NCI-H446 (cell line): ENCODE data around the gene ORC5.
"Not testable (repeated sequence)": the region's sequence is repeated elsewhere in the genome, so short reads cannot be mapped to it uniquely, and the experiment has no call there.

Source experiments
- DNase-seq, 2 experiments: peaks; one replicate each; lab custom pipeline; 2025; lab: John Stamatoyannopoulos, UW

The ORC5 gene

DNA sequence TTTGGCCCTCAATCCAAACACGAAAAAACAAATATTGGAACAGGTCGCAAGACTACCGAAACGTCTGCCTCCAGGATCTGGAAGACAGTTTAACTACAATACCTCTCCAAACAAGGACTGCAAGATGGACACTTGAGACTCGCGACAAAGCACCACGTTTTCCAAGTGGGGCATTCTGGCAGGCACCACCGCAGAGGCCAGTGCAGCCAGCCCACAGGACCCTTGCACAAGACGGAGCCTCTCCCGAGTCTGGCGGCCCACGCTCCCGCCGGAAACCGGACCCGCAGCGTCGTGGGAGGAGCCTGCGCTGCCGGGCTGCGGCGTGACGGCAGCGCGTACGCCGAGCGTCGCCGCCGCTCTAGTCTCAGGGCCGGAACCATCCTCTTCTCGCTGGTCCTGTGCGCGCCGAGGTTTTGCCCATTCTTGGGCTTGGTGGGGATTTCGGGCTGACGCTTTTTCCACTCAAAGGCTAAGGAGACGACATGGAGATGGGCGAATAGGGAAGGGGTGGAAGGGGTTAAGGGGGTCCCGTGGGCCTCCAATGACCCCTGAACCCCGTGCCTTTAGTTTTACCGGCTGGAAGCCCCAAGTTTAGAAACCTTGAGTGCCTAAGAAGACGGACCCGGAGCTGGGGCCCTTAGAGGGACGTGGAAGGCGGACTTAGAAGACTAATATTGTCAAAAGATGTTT lies at the start of gene ORC5:
Gene ORC5, minus strand, starts transcription at position 283 of the 690 bp plus-strand sequence. Its CDS starts 109 bp downstream, at position 174.
- DNase-seq = peak; percentile 37 to 88

DNA sequence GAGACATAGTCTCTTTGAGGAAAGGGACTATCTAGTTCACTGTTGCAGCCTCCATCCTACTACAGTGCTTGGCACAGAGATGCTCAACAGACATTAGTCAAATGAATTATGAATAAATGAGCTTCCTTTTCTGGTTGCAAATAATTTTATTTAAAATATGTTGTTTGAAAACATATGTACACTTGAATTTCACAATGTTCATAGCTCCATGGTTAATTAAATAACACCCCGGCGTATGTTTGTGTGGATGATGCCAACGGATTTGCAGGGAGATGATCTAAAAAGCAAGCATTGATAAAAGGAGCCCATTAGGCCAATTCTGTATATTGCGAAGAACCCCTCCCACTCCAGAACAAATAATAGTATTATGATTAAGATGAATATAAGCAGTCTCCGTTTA lies 47.8 kb upstream of the ORC5 start:
- no peak for DNase-seq

DNA sequence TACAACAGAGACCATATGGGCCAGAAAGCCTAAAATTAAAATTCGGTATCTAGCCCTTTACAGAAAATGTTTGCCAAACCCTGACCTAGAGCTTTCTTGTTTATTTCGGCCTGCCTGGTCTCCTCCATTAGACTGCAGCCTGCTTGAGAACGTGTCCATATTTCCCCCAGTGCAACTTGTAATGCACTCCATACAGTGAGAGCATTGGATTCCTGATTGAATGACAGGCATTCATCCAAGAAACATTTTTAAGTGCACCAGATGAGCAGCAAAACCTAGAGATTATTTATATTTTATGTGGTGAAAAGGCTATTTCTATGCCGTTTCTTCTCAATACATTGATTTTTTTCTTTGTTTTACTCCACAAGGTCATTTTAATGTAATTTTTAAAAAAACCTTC lies 47.4 kb upstream of the ORC5 start:
- no peak for DNase-seq

DNA sequence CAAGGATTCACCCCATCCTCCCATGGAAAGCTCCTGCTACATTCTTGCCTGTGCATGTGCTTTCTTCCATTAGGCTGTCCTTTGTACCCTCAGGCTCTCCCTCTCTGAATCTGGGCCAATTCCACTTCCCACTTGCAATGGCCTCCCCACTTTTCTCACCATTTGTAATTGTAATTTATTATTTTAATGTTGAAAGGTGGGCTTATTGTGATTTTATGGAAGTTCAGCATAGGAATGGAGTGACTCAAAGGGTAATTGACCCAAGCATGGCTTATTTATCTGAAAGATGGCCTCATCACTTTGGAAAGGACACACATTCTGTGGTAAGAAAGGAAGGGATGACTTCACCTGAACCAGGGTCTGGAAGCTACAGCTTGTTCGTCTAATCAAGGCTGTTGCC lies 46.9 kb upstream of the ORC5 start:
- DNase-seq = no peak

DNA sequence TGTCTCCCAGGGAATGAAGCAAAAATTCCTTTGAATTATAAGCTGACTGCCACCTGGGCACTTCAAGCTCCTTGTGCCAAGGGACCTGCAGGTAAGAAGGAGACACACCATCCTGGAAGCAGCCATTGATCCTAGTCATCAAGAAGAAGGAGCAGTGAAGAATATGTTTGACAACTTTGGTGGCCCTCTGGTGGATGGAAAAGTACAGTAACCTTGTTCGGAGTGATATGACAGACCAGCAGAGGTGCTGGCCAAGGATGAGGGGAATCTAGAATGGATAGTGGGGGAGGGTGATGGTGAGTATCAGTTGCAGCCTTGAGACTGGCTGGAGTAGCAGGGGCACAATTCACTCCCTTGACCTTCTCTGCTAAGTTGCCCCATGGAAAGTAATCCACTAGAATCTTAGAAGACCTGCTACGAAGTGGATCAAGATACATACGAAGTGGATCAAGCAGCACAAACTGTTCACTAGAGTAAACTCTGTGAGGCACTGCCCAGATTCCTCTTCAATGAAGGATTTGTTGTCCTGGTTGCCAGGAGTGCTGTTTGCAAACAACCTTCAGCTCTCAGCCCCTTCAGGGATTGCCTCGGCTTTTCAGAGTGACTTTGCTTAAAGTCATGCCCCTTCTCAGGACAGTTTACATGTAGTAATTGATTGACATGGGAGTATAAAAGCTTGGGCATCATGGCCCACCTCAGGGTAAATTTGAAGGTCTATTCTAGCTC lies 44.8 kb upstream of the ORC5 start:
- DNase-seq = no peak

DNA sequence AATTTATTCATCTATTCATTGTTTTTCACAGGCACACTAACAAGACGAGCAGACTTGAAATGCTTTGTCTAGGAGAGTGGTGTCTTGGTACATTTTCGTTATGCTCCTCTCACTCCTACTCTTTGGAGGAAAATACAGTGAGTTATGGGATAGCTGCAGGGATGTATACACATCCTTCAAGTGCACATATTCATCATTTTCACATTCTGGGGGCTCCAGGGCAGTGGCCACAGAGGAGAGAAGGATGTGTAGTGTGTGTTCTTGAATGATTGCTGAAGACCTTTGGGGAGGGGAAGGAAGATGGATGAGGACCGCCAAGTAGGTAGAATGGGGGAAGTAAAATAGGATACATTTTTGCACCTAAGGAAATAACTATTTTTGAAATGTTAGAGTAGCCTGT lies 34.8 kb upstream of the ORC5 start:
- DNase-seq = no peak

DNA sequence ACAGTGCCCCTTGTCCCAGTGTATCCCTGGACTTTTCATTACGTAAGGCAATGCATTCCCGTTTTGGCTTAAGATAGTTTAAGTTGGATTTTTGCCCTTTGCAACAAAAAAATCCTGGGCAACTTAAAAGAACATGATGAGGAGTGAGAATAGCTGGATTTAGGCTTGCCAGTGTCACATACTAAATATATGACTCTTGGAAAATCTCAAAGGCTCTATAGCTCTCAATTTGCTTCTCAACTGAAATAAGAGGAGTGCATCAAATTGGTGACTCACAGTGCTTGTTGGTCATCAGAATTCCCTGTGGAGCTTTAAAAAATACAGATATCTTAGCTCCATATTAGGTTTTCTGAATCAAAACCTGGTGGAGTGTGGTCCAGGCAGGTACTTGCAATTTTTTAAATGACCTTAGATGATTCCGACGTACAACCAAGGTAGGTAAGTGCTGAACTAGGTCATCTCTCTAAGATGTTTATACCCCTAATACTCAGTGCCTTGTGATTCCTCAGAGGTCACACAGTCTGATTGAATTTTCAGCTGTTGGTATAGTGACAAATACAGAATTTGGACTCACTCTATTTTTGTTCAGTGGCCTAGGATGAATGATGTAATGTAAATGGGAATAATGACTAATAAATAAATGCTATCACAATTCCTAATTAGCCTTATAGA lies 33.9 kb upstream of the ORC5 start:
- DNase-seq = no peak

DNA sequence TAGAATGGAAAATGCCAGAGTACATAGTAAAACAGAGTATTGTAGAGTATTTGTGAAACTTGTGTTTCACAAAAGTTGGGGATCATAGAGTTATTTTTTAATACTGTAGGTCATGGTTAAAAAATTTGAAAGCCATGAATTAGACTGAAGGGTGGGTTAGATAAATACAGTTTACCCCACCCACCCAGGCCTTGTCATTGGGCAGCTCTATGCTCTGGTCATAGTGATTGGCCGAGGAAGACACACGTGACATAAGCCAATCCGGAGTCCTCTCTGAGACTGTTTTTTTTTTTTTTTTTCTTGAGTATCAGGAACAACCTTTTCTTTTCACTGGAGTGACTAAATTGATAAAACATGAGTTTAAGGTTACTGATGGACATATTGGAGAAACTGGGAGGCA lies 33.3 kb upstream of the ORC5 start:
- DNase-seq = no peak

DNA sequence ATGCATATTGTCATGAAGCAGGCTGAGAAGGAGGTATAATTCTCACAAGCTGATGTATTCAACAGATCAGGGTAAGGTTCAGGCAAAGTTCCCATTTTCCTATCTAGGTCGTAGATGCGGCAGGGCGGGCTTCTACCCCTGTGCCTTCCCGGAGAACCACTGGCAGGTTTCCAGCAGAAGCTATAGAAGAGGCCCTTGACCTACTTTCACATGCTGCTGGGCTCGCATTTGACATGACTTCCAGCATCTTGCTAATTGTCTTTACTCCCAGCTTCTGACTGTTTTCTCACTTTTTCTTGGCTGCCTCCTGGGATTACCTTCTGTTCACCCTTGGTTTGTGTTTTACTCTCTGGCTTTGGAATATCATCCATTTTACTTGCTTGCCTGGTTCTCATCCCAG lies 32.6 kb upstream of the ORC5 start:
- DNase-seq = no peak

DNA sequence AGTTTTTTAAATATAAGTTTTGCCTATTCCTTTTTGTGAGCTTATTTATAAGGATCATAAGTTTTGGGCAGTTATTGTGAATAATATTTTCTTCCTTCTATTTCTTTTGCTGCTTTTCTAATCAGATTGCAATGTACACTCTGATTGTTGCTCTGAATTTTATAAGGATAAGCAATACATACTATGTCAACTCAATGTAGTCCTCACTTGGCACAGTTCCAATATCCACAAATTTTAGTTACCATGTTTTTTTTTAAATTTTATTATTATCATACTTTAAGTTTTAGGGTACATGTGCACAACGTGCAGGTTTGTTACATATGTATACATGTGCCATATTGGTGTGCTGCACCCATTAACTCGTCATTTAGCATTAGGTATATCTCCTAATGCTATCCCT lies 27.2 kb upstream of the ORC5 start:
- DNase-seq = not testable (repeated sequence)

DNA sequence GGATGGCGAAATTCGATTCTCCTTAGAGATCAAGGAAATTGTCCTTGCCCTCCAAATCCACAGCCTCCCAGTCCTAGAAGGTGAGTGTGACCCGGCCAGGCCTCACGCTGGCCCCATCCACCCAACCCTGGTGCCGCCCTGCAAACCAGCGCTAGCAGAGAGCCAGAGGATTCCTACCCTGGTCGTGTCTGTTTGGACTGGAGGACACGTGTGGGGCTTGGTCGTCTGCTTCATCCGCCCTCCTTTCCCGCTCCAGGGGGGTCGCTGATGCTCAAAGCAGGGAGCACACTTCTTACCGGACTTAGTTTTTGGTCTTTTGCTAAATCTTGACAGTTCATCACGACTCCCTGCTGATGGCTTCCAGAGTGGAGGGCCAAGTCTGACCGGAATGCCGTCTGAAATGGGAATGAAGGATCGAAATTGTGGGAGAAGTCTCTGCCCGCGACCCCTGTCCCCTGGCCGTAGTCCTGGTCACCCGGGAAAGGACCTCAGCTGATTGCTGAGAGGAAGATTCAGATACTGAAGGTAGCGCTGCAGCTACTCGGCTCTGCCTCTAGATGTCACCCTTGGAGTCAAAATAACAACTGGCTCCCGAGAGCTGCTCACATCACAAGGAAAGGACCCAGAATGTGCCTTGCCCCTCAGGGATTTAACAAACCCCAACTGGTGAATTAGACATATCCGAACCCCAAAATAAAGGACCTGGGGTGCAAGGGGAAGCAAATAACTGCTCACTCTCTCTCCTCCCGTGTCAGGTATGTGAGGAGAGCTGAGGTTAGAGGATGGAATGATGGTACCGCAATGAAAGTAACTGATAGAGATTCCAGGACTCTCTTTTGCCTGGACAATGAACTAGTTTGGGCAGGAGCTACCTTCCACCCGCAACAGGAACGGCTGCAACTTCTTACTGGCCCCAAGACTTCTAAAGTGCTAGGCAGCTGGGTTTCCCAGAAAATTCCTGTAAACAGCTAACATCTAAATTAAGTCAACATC lies 23.5 kb upstream of the ORC5 start:
- peak; percentile 10 to 53 for DNase-seq

DNA sequence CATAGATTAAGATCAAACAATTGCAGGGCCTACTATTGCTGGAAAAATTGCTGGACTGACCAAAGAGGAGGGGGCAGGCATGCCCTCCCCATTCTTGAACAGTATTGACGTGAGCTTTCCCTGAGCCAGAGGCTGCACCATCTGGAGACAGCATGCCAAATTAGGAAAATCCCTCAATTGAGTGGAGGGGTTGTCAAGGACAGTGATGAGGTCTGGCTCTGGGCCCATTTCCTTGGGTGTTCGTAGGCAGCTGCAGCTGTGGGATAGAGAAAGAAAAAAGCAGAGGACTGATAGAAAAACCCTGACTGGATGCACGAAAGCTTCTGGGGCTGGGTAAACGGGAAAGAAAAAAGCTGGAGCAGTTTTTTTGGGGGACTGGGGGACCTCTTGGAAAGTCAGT lies 22.8 kb upstream of the ORC5 start:
- peak in 1 of 2 experiments; percentile 42 for DNase-seq

DNA sequence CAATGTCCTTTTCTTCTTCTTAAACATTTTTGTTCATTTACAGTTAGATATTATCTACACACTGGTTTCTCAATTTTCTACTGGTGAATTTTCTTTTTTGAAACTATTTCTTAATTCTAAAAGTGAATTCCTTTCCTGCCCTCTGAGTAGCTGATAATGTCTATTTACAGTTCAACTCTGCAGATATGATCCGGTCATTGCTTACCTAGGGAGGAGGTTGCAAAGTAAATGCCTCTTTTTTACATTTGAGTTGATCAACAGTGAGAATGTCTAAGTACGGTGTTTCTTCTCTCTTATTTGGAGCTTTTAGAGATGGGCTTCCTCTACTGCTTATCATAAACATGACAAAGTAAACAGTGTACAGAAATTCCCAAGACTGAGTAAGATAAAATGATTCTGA lies 20.6 kb upstream of the ORC5 start:
- DNase-seq = no peak

DNA sequence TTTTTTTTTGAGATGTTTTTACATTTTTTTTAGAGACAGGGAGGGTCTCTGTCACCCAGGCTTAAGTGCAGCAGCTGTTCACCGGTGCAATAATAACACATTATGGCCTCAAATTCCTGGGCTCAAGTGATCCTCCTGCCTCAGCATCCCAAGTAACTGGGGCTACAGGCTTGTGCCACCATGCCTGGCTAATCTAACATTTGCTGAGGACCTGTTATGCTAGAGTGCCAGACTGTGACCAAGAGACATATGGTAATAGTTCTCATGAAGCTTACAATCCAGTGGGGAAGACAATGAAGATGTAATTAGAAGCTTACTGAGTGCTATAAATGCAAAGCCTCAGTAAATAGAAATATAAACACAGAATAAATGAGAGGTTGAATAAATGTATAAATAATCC lies 17.6 kb upstream of the ORC5 start:
- no peak for DNase-seq

DNA sequence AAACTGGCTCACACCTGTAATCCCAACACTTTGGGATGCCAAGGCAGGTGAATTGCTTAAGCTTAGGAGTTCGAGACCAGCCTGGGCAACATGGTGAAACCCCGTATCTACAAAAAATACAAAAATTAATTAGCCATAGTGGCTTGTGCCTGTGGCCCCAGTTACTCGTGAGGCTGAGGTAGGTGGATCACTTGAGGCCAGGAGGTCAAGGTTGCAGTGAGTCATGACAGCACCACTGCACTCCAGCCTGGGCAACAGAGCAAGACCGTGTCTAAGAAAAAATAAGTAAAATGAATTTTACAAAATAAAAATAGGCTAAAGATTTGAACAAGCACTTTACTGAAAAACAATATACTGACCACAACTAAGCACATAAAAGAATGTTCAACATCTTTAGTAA lies 9.8 kb upstream of the ORC5 start:
- no peak for DNase-seq

DNA sequence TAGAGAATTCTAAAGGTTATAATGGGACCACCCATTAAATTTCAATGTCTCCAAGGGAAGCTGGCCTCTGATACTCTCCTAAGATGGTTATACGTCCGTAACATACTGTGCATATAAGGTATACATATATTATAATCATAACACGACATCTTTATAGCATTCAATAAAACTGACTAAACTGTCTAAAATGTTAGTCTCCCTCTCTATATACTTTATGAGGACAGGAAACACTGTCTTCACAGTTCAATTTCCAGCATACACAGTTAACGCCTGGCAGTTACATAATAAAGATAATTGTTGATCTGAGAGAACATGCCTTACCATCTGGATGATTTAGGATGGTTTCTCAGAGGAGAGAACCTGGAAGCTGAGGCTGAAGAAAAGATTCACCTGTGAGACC lies 1.2 kb upstream of the ORC5 start:
- no peak for DNase-seq

DNA sequence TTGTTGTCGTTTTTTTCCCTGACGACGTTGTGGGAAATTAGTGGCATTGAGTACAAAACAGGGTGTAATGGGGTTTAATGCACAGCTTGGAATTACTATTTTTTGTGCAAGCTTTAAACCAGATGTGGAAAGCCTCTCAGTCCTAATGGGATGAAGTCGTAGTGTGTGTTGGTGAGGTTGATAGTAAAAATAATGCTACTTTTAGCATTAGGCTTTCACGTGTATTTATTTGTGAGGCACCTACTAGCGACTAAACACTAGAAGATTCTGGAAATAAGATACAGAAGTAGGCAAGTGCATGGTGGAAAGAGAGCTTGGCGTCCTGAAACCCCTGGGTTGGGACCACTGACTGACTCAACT lies 588 bp upstream of the ORC5 start:
- DNase-seq = no peak

DNA sequence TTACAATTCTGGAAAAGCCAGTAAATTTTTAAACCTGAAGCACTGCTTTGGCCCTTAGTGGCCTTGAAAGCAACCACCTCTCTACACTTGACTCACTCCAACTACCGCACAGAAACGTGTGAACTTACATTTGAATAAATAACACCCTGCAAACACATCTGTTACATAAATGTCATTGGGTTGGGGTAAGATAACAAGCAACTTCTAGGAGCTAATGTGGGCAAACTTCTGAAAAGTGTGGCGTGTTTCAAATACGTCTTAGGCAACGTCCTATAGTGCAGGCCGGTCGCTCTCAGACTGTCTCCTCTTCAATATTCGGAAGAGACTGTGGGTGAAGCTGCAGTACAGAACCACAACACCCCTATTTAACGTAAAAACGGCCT lies 474 bp downstream of the ORC5 start:
- DNase-seq = no peak

DNA sequence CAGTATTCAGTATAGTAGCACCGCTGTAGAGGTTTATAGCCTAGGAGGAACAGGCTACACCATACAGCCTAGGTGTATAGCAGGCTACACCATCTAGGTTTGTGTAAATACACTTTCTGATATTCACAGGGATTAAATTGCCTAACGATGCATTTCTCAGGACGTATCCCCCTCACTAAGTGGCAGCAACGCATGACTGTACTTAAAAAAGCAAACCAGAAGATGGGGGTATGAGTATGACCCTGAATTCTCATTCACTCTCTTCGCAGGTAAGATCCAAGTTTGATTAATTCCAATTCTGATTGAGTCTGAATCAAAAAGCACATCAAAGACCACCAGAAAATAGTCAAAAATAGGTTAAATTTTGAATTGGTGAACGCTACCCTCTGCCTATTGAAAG lies 972 bp downstream of the ORC5 start:
- DNase-seq = no peak

DNA sequence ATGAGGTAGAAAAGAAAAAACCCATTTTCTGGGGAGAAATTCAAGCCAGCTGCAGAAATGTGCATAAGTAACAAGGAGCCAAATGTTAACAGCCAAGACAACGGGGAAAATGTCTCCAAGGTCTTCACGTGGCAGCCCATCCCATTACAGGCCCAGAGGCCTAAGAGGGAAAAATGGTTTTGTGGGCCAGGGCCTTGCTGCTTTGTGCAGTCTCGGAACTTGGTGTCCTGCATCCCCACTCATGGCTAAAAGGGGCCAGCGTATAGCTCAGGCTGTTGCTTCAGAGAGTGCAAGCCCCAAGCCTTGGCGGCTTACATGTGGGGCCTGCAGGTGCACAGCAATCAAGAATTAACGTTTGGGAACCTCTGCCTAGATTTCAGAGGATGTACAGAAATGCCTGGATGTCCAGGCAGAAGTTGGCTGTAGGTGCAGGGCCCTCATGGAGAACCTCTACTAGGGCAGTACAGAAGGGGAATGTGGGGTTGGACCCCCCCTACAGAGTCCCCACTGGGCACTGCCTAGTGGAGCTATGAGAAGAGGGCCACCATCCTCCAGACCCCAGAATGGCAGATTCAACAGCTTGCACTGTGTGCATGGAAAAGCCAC lies 9.0 kb downstream of the ORC5 start:
- no peak for DNase-seq

DNA sequence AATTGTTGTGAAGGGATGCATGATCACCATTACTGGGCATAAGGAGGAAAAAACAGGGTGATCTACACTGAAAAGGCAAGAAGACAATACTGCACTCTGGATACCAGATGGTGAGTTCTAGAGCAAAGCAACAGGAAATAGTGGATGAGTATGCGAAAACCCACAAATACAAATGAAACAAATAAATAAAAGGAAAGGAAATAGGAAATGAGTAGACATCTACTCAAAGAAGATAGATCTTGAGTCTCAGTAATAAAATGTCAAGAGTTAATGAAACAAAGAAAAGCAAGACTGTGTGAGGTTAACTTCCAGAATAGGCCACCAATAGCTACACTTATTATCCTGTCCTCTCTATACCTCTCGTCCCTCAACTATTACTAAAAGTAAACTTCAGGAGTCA lies 11.7 kb downstream of the ORC5 start:
- DNase-seq = no peak

DNA sequence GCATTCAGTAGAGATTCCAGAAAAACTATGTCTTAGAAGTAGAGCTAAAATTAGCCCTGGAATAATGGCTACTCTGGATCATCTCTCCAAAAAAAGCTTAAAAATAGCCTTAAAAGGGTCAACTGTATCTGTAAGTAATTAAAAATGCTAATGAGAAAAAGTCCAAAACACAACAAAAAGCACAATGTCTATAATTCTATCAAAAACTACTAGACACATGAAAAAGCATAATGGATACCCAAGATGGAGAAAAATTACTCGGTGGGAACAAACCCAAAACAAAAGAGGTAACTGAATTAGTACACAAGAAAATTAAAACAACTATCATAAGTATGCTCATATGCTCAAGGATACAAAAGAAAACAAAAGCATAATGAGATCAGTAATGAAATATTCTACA lies 15.4 kb downstream of the ORC5 start:
- DNase-seq = no peak
